Activated gamma-delta T cell treated with Interleukin-2 at 50 U/mL for 16 hours (primary cell): ENCODE data around the gene EVA1A.

Experiments
- DNase-seq: peaks from one replicate; pipeline ENCODE4 v3.0.0-alpha.2; 2020

The EVA1A gene, protein sequence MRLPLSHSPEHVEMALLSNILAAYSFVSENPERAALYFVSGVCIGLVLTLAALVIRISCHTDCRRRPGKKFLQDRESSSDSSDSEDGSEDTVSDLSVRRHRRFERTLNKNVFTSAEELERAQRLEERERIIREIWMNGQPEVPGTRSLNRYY

DNA sequence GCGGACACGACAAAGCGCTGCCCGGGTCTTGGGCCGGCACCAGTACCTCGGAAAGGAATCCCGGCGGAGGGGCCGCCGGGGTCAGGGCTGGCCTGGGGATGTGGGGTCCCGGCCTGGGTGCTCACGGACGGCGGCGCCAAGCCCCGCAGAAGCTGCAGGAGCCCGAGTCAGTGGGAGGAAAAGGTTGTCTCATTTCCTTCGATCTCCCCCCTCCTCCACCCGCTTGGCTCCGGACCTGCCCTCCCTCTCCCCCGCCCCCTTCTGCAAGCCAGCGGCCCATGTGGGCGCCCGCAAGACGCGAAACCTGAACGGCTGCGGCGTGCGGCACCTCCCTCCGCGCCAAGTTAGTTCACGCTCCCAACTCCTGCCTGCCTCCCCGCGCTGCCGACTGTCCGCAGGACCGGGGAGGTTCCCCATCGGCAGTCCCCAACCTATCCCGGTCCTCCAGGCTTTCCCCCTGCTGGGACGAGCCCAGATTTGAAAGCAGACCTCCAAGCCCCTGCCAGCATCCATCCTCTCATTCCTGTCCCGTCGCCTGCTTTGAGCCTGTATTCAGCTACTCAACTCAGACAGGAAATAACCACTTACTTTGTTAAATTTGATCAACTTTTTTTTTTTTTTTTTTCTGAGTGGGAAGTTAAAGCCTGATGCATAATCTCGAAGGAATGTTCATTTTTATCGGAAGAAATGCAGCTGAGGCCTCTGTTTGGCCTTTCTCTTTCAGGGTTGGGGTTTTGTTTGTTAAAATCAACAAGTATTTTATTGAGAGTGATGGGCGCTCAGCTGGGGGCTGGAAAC is at the start of gene EVA1A:
EVA1A (minus strand) TSS at position 172 of the 798 bp plus-strand sequence. CDS start 42,799 bp downstream, outside the sequence.
- no peak for DNase-seq

DNA sequence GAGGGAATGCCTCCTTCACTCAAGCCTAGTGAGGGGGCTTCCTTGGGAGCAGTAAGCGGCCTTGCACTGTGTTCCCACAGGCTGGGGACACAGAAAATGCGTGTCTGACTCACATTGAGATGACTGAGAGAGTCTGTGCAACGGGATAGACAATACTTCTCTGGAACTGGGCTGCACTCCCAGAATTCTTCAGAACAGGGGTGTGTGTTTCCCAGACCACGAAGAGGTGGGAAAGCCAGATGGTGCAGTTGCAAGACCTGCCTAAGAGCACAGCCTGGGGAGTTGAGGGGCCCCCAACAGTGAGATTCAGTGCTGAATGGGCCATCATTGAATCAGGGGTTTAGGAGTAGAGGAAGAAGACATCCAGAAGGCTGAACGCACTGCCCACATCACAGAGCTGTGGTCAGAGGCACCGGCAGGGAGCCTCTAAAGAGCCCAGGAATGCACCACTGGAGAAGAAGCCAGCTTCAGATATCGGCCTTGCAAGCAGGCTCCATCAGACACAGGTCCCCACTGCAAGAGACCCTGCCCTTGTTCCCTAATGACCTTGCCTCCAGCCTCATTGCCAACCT is 49.3 kb upstream of the EVA1A start:
- DNase-seq: no peak

DNA sequence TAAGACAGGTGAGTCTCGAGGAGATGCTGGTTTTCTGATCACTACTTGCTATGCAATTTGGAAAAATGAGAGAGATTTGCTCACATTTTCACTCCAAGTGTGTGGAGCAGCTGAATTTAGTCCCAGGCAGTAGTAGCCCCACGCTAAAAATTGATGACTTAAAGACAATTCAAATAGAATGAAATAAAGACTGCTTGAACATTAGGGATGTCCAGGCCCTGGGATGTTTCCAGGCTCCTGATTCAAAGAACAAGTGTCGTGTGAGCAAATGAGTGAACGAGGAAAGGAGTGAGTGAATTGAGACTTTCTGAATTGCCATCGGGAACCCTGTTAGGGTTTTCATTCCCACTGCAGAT is 48.6 kb upstream of the EVA1A start:
- no peak for DNase-seq

DNA sequence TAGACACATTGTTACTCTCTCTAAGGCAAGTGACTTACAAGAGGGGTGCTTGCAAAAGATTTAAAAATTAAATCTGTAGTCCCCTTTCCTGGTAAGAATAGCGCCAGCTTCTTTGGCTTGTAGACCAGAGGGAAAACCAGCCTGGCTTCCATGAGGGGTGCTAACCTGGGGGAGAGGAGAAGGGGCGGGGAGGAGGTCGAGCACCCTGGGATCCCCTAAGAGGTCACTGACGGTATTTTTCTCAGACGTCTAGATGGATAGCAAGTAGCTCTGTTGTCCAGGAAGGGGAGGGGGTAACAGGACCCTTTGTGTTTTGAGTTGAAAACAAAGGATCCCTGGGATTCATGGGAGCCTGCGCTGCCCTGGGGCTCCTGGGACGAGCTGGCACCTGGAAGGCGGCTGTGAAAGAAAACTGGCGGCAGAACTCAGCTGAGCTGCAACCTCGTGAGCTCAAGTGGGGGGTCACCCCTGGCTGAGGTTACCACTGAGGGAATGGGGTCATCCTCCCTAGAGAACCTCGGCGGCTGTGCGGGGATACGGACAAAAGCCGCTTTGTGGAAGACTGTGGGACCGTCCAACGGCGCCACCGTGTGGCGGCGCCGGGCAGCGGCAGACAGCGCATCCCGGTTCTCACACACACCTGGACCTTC is 48.1 kb upstream of the EVA1A start:
- peak; percentile 32 for DNase-seq

DNA sequence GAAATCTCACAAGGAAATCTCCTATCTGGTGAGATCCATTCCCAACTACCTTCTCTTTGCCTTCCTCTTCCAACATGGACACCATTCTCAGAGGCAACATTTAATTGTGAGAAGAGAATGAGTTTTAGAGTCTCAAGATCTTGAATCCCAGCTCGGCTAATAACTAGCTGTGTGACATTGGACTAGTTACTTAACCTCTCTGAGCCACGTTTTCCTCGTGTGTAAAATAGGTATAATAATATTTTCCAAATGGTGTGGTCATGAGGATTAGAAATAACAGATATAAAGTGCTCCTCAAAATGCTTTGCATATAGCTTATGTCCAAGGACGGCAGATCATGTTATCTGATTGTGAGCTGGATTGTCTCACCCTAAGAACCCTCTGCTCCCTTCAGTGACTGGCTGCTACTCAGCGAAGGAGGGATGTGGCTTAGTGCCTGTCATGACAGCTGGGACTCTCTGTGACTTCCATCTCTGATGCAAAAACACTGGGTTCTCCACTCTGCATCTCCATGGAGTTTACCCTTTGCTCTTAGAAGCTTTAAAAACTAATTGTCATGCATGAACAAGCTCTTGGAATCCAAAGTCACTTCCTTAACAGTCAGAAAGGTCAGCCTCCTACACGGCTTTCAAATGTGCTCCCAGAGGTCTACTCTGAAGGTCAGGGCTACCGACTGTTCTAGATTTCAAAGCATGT is 47.4 kb upstream of the EVA1A start:
- no peak for DNase-seq

DNA sequence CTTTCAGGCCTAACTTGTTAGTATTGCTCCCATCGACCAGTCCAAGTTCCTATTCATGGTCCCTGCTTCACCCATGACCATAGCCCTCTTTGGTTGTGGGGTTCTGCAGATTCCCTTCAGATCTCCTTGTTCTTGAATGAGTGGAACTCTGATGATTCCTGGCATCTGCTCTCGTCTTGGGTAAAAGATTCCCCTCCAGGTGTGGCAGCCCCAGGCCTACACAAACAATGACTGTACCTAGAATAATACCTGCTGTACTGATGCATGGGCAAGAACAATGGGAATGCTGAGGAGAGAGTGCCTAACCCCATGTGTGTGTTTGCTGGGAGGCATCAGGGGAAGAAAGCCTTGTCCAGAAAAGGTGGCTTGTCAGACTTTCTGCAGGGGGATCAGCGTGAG is 46.7 kb upstream of the EVA1A start:
- no peak for DNase-seq

DNA sequence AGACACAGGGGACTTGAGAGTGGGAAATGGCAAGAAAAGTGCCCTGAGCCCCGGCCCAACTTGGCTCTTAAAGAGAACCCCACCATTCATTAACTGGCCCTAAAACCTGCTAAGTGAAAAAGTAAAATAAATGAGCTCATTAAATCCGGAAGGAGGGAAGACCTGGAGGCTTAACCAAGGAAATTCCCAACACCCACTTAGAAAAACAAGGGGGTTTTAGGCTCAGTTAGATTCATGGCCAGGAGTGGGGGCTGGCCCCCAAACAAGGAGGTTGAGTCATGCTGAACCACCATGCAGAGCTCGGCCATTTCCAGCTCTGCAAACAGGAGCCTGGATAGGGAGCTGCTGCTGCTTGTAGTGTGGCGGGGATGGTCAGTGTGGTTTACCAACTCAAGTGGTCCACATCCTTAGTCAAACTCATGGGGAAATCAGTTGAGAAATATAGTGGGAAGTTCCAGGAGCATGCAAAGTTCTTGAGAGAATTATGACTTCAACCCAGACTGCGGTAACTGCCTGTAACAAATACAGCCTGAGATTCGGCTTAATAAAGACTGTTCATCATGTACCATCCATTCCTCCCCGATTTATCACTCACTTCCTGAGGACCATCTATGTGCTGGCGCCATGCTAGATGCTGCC is 46.1 kb upstream of the EVA1A start:
- DNase-seq: no peak

DNA sequence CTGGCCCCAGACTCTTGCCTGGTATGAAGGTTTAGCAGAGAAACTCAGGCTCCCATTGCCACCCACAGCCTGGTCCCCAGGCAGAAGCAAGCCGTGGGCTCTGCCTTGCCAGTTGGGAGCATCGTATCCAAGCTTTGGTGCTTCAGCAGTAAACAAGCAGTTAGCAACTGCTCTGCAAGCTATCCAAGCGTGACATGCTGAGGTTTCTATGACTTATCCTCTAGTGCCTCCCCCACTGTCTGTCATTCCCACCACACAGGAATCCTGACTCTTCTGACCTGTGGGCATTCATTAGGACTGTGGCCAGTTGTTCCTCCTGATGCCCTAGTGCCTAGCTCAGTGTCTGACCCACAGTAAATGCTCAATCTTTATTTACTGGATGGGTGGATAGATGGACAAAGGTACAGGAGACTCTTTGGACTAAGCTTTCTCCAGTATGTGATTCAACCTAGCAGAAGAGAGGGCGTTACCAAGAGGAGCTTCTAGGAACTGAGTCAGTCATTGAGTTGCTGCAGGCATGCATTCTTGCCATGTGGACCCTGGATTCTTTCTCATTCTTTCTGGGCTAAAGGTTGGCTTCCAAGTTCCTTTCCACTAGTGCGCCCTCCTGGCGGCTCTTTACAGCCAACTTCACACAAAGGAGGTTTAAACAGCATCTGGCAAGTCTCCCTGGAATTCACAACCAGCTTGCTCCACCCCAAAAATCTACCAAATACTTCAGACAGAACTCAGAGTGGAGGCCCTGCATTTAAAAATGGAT is 45.2 kb upstream of the EVA1A start:
- no peak for DNase-seq

DNA sequence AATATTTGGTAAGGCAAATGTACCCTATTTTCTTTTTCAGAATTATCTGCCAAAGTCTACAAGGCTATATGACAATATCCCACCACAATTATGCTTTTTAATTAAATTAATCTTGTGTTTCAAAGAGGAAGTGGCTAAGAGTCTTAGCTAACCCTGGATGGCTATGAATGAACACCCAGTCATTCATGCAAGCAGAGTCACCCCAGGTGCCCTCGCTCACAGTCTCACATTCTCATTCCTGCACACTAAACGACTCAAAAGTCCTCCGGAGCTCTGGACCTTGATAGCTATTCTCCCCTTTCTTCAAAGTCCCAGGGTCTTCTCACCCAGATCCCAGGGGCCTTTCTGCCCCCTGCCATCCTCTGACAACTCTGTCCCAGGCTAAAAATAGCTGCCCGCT is 43.7 kb upstream of the EVA1A start:
- no peak for DNase-seq

DNA sequence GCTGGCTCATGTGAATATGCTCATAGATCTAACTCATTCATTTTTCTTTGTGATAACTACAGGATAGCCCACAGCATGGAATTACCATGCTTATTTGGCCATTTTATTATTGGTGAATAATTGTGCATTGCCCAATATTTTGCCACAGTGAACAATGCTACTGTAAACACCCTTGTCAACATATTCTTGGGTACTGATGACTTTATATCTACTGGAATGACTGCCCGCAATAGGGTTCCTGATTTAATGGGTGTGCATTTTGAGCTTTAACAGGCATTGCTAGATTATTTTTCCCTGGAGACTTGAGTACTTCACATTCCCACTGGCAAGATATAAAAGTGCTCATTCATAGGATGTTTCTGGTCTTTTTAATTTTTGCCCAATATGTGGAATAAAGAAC is 42.7 kb upstream of the EVA1A start:
- DNase-seq: no peak

DNA sequence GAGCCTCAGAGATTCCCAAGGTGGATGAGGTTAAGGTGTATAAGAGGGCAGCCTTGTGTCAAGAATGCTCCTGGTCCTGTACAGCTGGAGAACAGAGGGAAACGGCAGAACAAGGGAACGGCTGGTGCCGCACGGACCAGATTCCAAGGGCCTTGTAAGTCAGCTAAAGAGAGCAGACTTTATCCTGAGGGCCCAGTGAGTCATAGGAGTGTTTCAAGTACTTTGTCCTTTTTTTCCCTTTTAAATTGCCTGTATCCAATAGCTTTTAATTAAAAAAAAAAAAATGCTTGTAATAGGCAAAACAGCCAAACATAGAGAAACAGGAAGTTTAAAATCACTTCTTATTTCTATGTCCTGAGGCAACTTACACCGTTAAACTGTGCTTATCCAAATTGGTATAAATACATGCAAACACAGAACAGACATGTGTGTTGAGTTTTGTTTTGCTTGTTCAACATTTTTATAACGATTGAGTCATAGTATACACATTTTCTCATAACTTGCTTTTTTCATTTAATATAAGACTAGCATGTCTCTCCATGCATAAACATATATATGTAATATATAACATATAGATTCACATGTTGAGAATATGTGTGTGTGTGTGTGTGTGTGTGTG is 42.1 kb upstream of the EVA1A start:
- no peak for DNase-seq

DNA sequence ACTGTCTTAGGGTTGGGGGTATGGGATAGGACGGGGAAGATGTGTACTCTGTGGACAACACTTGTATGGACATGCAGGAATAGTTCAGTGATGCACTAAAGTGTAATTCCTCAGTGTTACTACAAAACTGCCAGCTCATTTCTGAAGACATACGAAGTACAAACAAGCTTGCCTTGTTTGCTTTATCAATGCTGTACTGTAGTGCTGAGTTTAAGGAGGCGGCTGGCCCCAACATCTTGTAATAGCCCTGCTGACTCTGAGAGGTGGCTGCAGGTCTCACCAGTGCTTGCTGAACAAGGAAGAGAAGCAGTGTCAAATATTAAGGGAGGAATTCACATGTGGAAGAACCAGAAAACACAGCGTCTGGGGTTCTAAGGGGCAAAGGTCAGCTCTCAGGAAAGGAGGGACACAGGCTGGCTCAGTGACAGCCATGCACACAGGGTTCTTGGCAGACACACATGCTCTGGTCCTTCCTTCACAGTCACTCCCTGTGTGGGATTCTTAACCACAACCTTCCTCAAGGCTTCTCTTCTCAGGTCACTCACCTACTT is 39.8 kb upstream of the EVA1A start:
- no peak for DNase-seq

DNA sequence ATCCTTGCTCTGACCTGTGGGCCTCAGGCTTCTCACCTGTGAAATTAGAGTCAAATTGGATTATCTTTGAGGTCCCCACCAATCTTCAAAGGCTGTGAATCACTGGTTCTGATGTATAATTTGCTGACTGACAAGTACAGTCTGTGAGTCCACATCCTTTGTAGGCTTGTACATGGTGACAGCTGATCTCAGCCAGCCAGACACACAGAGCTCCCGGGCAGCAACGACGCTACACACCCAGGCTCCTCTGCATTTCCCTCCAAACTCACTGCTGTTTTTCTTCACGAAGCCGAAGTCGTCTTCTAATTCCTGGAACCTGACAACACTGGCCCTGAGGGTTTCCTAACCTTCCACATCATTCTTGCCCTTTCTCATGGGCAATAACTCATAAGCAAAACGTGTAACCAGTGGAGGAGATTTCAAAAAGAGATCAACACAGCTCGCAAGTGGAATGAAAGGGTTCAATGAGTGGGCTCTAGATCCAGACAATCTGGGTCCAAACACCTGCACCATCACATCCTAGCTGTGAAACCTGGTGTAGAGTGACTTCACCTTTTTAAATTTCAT is 37.9 kb upstream of the EVA1A start:
- no peak for DNase-seq

DNA sequence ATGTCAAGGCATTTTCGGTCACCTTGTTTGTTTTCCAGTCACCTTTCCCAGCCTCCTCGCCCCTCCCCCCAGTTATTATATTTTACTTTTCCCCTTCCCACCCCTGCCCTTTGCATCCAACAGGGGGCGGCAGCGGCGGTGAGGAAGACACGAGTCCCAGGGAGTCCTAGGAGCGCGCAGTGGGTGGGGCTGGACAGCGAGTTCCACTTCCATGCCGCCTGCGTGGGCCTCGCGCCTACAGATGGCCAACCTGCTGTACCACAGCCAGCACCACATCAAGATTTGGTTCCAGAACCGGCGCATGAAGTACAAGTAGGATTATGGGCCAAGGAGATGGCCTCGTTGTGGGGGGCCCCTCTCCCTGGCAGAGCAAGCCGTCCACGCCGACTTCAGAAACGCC is 37.2 kb upstream of the EVA1A start:
- DNase-seq: no peak

DNA sequence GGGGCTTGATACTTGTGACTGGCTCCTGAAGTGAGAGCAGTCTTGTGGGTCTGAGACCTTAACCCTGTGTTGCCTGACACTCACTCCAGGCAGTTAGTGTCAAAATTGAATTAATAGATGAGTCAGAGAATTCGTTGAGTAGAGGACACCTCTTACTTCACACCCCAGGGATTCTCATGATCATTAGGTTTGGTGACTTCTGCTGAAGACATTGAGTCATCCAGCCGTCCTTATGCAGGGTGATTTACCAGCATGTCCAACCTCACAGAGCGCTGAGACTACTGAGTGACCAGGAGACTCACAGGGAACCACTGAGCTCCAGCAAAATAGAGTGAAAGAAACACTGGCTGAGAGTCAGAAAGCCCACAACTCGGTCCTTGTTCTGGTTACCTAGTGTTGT is 36.0 kb upstream of the EVA1A start:
- no peak for DNase-seq

DNA sequence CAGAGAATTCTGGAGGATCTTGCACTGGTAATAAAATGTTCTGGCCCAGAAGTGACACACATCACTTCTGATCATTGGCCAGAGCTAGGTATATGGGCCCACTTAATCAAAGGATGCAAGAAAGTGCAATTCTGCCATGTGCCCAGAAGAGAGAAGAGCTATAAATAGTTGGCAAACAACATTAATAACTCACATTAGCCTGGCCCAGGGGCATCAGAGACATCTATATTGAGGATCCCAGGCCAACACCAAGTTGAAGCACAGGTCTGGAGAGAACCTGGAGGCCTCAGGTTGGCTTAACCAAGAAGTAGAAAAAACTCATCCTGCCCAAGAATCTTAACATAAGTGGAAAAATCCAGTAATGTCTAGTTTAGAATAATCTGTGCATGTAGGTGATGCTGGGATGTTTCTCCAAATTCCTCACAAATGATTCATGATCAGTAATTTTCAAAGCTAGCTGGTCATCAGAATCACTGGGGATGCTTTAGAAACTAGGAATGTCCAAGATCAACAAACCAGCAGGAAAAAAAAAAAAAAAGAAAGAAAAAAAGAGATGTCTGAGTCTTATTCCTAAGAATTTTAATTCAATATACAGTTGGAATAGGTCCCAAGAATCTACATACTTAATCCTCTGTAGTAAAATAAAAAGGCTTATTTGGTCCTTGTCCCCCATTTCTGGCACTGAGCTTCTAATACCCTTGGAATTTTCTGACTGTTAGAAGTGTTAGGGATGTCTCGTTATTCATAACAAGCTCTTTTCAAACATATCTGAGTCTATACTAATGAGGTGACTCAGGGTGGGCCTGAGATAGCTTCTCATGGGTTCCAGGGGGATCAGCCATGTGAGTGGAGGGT is 35.0 kb upstream of the EVA1A start:
- DNase-seq: no peak

DNA sequence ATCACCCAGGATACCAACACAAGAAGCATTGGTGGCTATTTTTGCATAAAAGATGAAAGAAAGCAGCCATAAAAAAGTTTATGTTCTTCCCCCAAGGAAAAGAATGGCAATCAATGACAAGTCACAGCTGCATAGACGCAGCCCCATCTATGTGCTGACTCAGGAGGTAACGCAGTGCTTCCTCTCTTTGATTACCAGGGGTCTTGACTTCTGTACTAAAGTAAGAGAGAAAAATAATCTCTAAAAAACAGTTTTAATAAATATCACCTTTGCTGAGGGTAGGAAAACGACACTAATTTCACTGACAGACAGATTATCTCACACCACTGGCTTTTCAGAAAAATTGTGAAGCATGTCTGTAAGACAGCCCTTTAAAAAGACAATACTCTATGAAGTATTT is 33.9 kb upstream of the EVA1A start:
- DNase-seq: no peak

DNA sequence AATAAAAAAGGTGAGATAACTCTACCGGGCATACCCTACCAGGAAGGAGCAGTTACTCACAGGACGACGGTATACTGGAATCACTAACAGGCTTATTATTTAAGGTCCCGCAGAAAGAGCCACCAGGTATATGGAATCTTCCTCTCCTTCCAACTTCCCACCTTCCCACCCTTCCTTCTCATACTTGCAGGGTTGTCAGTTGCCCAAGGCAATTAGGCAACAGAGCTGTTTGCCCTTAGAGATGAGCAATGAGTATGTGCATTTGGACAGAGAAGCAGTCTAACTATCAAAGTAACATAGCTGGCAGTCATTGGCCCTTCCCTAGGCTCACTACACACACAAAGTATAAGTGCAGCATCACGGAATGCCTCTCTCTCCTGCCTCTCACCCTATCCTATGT is 32.1 kb upstream of the EVA1A start:
- no peak for DNase-seq

DNA sequence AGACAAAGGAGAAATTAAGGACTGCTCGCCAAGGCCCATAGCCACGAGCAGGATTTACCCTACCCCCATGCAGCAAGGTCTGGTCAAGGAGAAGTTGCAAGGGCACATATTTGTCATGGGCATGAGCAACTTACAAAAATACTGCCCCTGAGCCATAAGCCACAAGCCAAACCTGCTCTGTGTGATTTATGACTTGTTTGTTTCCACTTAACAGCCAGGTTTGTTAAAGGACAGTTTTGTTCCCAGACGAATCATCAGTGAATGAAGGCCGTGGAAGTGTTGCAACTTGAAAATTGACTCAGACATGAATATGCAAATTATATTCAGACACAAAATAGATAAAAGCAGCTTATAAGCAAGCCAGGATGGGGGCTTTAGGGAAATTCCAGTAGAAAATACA is 31.3 kb upstream of the EVA1A start:
- DNase-seq: no peak
